Measurements from ENCODE around the gene ARSI.

ARSI gene

DNA sequence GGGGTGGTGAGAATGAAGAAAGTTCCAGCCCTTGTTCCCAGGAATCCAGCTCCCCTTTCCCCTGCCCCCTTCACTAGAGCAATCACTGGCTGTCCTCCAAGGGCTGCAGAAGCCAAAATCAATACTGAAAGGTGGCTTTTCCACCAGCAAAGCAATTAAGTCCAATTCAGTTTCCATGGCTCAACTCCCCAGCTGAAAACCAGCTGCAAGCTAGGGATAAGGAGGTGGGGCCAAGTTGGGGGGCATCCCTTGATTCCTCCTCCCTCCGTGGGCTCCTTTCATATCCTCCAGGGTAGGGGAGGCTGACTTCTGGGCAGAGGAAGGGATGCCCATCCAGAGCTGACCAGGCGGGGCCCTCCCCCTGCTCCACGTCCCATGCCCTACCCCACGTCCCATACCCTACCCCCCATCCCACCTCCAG, 35.8 kb downstream of the ARSI start:
- H3K4me3 ChIP-seq (ENCODE audit: control insufficient read depth, low read depth, low read length) = no peak overlapping the region
- TF ChIP-seq, protein P1, sequence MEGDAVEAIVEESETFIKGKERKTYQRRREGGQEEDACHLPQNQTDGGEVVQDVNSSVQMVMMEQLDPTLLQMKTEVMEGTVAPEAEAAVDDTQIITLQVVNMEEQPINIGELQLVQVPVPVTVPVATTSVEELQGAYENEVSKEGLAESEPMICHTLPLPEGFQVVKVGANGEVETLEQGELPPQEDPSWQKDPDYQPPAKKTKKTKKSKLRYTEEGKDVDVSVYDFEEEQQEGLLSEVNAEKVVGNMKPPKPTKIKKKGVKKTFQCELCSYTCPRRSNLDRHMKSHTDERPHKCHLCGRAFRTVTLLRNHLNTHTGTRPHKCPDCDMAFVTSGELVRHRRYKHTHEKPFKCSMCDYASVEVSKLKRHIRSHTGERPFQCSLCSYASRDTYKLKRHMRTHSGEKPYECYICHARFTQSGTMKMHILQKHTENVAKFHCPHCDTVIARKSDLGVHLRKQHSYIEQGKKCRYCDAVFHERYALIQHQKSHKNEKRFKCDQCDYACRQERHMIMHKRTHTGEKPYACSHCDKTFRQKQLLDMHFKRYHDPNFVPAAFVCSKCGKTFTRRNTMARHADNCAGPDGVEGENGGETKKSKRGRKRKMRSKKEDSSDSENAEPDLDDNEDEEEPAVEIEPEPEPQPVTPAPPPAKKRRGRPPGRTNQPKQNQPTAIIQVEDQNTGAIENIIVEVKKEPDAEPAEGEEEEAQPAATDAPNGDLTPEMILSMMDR (IDR thresholded peaks at IDR 0.05; ENCODE audit: control insufficient read depth, insufficient read depth, low read depth, low read length, missing control alignments) = no peak
- no peak for DNase-seq (ENCODE audit: low read depth)

DNA sequence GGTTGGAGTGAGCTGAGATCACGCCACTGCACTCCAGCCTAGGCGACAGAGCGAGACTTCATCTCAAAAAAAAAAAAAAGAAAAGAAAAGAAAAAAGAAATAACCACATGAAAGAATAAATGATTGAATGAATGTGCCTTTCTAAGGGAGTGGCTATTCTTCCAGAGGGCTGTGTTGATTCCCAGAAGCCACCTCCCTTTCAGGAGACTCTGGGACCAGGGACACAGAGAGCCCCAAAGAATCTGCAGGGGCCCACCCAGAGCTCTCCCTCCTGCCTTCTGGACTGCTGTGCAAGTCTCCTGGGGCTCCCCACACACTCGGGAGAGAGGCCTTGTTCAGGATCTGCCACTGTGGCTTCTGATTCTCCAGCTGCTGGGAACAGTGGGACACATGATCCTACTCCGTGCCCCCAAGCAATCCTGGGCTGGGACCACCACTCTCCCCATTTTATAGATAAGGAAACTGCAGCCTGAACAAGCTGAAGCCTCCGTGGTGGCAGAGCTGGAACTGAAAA, 36.8 kb downstream of the ARSI start:
- no peak for DNase-seq (ENCODE audit: low read depth)
- TF ChIP-seq, protein P1 (IDR thresholded peaks at IDR 0.05; ENCODE audit: control insufficient read depth, insufficient read depth, low read depth, low read length, missing control alignments) = no peak

DNA sequence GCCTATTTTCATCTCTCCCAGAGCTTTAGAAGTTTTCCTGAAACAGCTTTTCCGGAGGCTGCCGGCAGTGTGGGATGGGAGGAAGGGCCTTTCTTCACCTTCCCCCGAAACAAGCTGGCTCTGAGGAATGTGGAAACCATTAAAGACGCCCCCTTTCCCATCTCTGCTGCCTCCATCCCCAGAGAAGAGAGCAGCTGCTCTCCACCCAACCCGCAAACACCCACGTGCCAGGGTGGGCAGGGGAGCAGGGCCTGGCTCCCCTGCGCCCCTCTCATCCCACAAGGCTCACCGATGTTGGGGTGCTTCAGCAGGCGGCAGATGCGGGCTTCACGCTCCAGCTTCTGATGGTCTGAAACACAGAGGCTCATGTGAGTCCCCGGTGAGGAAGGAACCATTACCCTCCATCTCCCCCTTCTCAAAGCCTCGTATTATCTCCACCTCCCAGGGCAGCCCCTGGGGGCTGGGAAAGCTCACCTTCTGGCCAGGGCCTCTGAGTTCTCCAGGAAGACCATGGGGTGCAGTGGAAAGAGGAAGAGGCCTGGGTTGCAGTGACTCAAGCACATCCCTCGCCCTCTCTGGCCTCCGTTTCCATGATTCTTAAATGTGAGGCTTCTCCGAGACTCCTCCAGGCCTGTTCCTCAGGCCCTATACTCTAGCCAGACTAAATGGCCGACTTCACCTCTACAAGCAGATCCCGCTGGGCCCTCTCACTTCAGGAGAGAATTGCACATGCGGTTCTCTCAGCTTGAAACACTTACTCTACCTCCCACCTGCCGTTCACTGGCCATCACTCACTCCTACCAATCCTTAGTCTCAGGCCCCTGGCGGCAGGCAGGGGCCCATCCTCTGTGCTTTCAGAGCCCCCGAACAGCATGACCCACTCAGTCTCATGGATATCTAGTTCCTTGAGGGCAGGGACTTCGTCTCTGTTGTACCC, 37.8 kb downstream of the ARSI start:
- H3K4me3 ChIP-seq (ENCODE audit: control insufficient read depth, low read depth, low read length) = no peak overlapping the region
- no peak for DNase-seq (ENCODE audit: low read depth)

More for the DNA sequence above, 36.8 kb downstream of the ARSI start:
- no peak overlapping the region for H3K4me3 ChIP-seq (ENCODE audit: control insufficient read depth, low read depth, low read length)

DNA sequence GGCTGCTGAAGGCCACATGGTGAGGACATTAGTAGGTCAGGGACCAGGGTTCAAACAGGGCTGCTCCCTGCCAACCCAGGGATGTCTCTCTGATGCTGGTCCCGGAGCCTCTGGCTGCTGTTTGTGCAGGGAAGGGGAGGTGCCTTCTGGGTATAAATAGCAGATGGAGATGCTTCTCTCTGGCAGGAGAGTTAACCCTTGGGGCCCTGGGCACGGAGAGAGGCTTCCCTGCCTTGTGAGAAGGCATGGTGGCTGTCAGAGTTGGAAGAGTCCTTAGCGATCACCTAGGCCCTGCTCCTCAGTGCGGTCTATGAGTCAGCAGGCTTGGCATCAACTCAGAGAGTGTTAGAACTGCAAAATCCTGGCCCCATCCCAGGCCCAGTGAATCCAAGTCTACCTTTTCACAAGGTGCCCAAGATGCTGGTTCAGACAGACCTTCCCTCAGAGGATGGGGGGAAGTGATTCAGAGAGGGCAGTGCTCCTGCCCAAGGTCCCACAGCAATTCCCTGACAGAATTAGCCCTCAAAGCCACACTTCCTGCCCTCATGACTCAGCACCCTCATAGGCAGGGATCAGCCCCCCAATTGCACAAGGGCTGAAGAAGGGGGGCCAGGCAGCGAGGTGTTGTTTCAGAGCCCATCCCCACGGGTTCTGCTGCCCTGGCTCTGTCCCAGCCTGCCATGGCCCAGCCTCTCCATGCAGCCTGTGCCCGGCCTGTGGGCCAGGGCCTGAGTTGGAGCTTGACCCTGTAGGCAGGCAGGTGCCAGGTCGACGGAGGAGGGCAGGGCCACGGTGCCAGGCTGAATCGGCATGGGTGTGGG, 38.7 kb downstream of the ARSI start:
- peak; percentile 67 for DNase-seq (ENCODE audit: low read depth)
- TF ChIP-seq, protein P1 (IDR thresholded peaks at IDR 0.05; ENCODE audit: control insufficient read depth, insufficient read depth, low read depth, low read length, missing control alignments) = no peak
- no peak overlapping the region for H3K4me3 ChIP-seq (ENCODE audit: control insufficient read depth, low read depth, low read length)

More for the DNA sequence above, 37.8 kb downstream of the ARSI start:
- TF ChIP-seq, protein P1 (IDR thresholded peaks at IDR 0.05; ENCODE audit: control insufficient read depth, insufficient read depth, low read depth, low read length, missing control alignments) = no peak

DNA sequence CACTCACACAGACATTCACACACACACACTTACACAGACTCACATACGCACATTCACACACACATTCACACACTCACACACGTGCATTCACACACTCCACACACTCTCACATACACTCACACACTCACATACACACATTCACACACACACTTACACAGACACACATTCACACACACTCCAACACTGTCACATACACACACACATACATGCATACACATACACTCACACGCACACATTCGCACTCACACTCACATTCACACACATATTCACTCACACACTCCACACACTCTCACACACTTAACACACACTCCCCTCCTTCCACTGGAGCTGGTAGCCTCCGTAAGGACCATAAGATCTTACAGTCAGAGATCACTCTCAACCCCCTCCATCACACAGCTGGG, 39.3 kb downstream of the ARSI start:
- no peak overlapping the region for H3K4me3 ChIP-seq (ENCODE audit: control insufficient read depth, low read depth, low read length)
- TF ChIP-seq, protein P1 (IDR thresholded peaks at IDR 0.05; ENCODE audit: control insufficient read depth, insufficient read depth, low read depth, low read length, missing control alignments) = no peak

DNA sequence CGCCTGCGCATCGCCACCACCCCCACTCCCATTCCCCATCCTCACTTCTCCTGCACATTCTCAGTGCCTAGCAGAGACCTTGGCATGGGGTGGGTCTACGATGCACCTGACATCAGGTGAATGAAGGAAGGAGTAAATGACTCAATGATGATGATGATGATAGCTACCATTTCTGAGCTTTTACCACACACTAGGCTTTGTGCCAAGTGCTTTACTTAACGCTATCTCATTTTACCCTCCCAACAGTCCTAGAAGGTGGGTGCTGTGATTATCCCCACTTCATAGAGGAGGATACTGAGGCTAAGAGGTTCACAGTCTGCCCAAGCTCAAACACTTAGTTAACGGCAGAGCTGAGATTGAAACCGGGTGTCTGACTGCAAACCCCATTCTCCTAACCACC, 40.2 kb downstream of the ARSI start:
- H3K4me3 ChIP-seq (ENCODE audit: control insufficient read depth, low read depth, low read length) = no peak overlapping the region
- TF ChIP-seq, protein P1 (IDR thresholded peaks at IDR 0.05; ENCODE audit: control insufficient read depth, insufficient read depth, low read depth, low read length, missing control alignments) = no peak
- no peak for DNase-seq (ENCODE audit: low read depth)

More for the DNA sequence above, 39.3 kb downstream of the ARSI start:
- DNase-seq (ENCODE audit: low read depth) = no peak

All from AG09309 (cell line).